Activated naive CD8-positive, alpha-beta T cell treated with anti-CD3 and anti-CD28 coated beads, Interleukin-2, amount 50 U/mL, for 24 hours (primary cell): ENCODE data around the gene MLX.
A peak's percentile ranks its signal among the peaks of the same experiment; 100 is the strongest.

Source experiments
- ATAC-seq: fragments of 150-1000 bp; cut with Tn5 transposase; one replicate; pipeline ENCODE4 v1.10.0; 2021
- DNase-seq: peaks from one replicate; pipeline ENCODE4 v3.0.0; 2021
- H3K27ac Mint-ChIP-seq: one replicate; pipeline ENCODE4 v1.8.0; 2021; ENCODE audit warnings: mild to moderate bottlenecking, mixed read lengths
- H3K27me3 Mint-ChIP-seq: one replicate; pipeline ENCODE4 v1.8.0; 2021; ENCODE audit warnings: mixed read lengths
- H3K36me3 Mint-ChIP-seq: one replicate; pipeline ENCODE4 v1.8.0; 2021; ENCODE audit warnings: low read depth, mixed read lengths
- H3K4me1 Mint-ChIP-seq: one replicate; pipeline ENCODE4 v1.8.0; 2021; ENCODE audit warnings: mixed read lengths
- H3K4me3 Mint-ChIP-seq: one replicate; pipeline ENCODE4 v1.8.0; 2021; ENCODE audit warnings: mild to moderate bottlenecking, moderate library complexity, mixed read lengths
- H3K9me3 Mint-ChIP-seq: one replicate; pipeline ENCODE4 v1.8.0; 2021; ENCODE audit warnings: mixed read lengths

MLX gene

GRCh38 chr17:42560246-42560645 lies 6.7 kb upstream of the MLX start:
- peaks cover 8% of the 10 kb centered on the region for H3K36me3 Mint-ChIP-seq
- no peak overlapping the region for H3K27ac Mint-ChIP-seq
- H3K27me3 Mint-ChIP-seq, result no peaks in the 10 kb centered on the region
- DNase-seq (no peak), ATAC-seq (no peak)
- no peak overlapping the region for H3K4me3 Mint-ChIP-seq
- peaks cover 36% of the 10 kb centered on the region for H3K4me1 Mint-ChIP-seq
- H3K9me3 Mint-ChIP-seq, result no peaks in the 10 kb centered on the region

DNA sequence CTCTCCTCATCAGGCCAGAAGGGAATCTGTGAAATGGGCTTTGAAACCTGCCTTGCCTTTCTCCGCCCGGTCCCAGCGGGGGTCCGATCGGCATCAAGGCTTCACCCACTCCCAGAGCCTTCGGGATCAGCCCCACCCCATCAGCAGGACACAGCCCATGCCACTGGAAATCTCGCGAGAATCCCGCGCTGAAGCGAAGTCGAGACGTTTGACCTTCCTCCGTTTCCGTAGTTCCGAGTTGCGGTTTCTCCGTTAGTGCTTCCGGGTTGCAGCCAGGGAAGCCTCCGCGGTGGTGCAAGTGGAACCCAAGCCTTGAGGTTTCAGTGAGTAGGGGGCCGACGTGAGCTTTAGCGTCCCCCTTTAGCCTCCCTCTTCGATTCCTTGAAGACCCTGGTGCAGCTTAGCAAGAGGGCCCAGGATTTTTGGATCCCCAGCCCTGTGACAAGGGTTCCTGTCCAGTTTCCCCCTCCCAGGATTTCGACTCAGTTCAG lies 5.0 kb upstream of the MLX start, which contains the start of gene COASY:
COASY (plus strand) TSS at position 252 of the 491 bp plus-strand sequence. CDS start 475 bp downstream, outside the sequence.
- H3K36me3 Mint-ChIP-seq, result peaks cover 12% of the 10 kb centered on the region
- H3K4me3 Mint-ChIP-seq, result peak within 1 kb of the TSS; percentile 91
- ATAC-seq (peak; percentile 77), DNase-seq (peak; percentile 95)
- no peaks in the 10 kb centered on the region for H3K9me3 Mint-ChIP-seq
- H3K27ac Mint-ChIP-seq, result peak within 1 kb of the TSS; percentile 92
- no peaks in the 10 kb centered on the region for H3K27me3 Mint-ChIP-seq
- H3K4me1 Mint-ChIP-seq, result peaks cover 36% of the 10 kb centered on the region

DNA sequence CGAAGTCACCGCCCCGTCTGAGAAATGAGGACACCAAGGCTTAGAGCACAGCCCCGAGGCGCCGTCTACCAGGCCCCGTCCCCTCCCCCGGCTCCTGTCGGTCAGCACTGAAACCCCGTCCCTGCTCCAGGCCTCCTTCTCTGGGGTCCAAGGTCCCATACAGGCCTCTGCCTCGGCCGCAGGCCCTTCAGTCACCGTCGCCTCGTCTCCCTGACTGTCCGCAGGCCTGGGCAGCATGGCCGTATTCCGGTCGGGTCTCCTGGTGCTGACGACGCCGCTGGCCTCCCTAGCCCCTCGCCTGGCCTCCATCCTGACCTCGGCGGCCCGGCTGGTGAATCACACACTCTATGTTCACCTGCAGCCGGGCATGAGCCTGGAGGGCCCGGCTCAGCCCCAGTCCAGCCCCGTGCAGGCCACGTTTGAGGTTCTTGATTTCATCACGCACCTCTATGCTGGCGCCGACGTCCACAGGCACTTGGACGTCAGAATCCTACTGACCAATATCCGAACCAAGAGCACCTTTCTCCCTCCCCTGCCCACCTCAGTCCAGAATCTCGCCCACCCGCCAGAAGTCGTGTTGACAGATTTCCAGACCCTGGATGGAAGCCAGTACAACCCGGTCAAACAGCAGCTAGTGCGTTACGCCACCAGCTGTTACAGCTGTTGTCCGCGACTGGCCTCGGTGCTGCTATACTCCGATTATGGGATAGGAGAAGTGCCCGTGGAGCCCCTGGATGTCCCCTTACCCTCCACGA lies 4.3 kb upstream of the MLX start:
- no peaks in the 10 kb centered on the region for H3K27me3 Mint-ChIP-seq
- peak overlapping the region; percentile 91 for H3K4me3 Mint-ChIP-seq
- no peak for DNase-seq
- peak; percentile 4 for ATAC-seq
- peaks cover 37% of the 10 kb centered on the region for H3K4me1 Mint-ChIP-seq
- H3K27ac Mint-ChIP-seq, result peak overlapping the region; percentile 92
- H3K36me3 Mint-ChIP-seq, result peaks cover 14% of the 10 kb centered on the region
- no peaks in the 10 kb centered on the region for H3K9me3 Mint-ChIP-seq

DNA sequence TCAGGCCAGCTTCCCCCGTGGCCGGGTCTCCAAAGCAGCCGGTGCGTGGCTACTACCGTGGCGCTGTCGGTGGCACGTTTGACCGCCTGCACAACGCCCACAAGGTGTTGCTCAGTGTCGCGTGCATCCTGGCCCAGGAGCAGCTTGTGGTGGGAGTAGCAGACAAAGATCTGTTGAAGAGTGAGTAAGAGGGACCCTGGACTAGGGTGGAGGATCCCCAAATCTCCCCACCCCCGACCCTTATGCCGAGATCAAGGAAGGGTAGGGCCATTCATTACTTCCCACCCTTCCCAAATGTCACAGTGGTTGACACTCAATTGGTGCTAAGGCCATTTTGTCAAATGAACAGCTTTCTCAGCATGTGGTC lies 3.8 kb upstream of the MLX start:
- H3K4me1 Mint-ChIP-seq, result peaks cover 42% of the 10 kb centered on the region
- H3K36me3 Mint-ChIP-seq, result peaks cover 17% of the 10 kb centered on the region
- peak overlapping the region; percentile 91 for H3K4me3 Mint-ChIP-seq

DNA sequence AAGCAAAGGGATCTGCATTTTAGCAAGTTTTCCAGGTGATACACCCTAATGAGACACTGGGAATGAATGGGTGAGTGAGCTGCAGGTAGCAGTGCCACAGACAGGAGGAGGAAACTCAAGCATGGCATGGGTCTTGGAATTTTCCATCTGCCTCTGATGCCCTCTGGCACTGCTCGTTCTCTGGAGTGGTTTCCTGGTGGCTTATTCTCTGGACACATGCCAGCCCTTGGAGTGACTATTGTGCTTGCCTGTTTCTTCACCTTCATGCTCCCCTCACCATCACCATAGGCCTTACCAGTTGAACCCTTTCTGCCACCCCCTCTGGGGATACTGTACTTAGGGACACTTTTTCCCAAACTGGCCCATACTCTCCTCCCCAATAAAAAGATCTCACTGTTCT lies 3.4 kb upstream of the MLX start:
- Mint-ChIP-seq H3K4me3 (peak overlapping the region; percentile 91), H3K27me3 (no peaks in the 10 kb centered on the region)

More for the DNA sequence above, 3.8 kb upstream of the MLX start:
- ATAC-seq (no peak), DNase-seq (no peak)
- H3K9me3 Mint-ChIP-seq, result no peaks in the 10 kb centered on the region
- H3K27ac Mint-ChIP-seq, result peak overlapping the region; percentile 92
- H3K27me3 Mint-ChIP-seq, result no peaks in the 10 kb centered on the region

GRCh38 chr17:42563950-42564349 lies 3.0 kb upstream of the MLX start:
- H3K9me3 Mint-ChIP-seq, result no peaks in the 10 kb centered on the region
- no peak for ATAC-seq
- no peaks in the 10 kb centered on the region for H3K27me3 Mint-ChIP-seq
- H3K4me1 Mint-ChIP-seq, result peaks cover 48% of the 10 kb centered on the region
- no peak for DNase-seq
- peak overlapping the region; percentile 92 for H3K27ac Mint-ChIP-seq
- peak overlapping the region; percentile 91 for H3K4me3 Mint-ChIP-seq
- peaks cover 22% of the 10 kb centered on the region for H3K36me3 Mint-ChIP-seq

More for the DNA sequence above, 3.4 kb upstream of the MLX start:
- peaks cover 18% of the 10 kb centered on the region for H3K36me3 Mint-ChIP-seq
- no peak for DNase-seq
- ATAC-seq, result no peak
- peak overlapping the region; percentile 92 for H3K27ac Mint-ChIP-seq
- peaks cover 44% of the 10 kb centered on the region for H3K4me1 Mint-ChIP-seq
- no peaks in the 10 kb centered on the region for H3K9me3 Mint-ChIP-seq

DNA sequence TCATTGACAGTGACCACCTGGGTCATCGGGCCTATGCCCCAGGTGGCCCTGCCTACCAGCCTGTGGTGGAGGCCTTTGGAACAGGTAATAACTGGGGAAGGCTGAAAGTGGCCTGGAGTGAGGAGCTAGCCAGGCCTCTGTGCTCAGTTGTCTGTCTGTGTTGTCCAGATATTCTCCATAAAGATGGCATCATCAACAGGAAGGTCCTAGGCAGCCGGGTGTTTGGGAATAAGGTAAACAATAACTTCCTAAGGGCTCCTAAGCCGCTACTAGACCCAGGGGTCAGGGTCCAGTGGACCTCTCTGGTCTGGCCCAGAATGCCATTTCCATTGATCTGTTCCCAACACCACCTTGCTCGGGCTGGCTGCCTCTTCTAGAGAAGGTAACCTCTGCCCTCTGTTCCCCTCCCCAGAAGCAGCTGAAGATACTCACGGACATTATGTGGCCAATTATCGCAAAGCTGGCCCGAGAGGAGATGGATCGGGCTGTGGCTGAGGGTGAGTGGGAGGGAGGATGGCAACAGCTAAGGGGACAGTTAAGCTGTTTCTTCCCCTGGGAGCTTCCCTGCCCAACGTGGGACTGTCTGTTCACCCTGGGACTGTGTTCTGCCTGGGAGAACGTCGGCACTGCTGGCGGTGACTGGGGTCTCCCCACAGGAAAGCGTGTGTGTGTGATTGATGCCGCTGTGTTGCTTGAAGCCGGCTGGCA lies 1.9 kb upstream of the MLX start:
- Mint-ChIP-seq H3K27ac (no peak overlapping the region), H3K27me3 (no peaks in the 10 kb centered on the region), H3K36me3 (peaks cover 31% of the 10 kb centered on the region), H3K9me3 (no peaks in the 10 kb centered on the region), H3K4me3 (no peak overlapping the region), H3K4me1 (peaks cover 56% of the 10 kb centered on the region)
- ATAC-seq, result no peak
- DNase-seq, result no peak

GRCh38 chr17:42565523-42566214 lies 1.2 kb upstream of the MLX start:
- ATAC-seq (no peak), DNase-seq (no peak)
- Mint-ChIP-seq H3K9me3 (no peaks in the 10 kb centered on the region), H3K36me3 (peaks cover 36% of the 10 kb centered on the region), H3K4me1 (peaks cover 55% of the 10 kb centered on the region), H3K27ac (peak overlapping the region; percentile 92), H3K27me3 (no peaks in the 10 kb centered on the region), H3K4me3 (no peak overlapping the region)

- H3K27ac Mint-ChIP-seq, result peak overlapping the region; percentile 92
- peaks cover 54% of the 10 kb centered on the region for H3K4me1 Mint-ChIP-seq
- H3K36me3 Mint-ChIP-seq, result peaks cover 42% of the 10 kb centered on the region
- H3K27me3 Mint-ChIP-seq, result no peaks in the 10 kb centered on the region
- H3K4me3 Mint-ChIP-seq, result peak overlapping the region; percentile 91
- no peak for DNase-seq
- no peak for ATAC-seq
- no peaks in the 10 kb centered on the region for H3K9me3 Mint-ChIP-seq
Measured at GRCh38 chr17:42566215-42566882, 551 bp upstream of the MLX start.

- peak overlapping the region; percentile 64 for H3K27ac Mint-ChIP-seq
- no peak for ATAC-seq
- no peaks in the 10 kb centered on the region for H3K27me3 Mint-ChIP-seq
- DNase-seq, result no peak
- peak overlapping the region; percentile 63 for H3K4me3 Mint-ChIP-seq
- H3K4me1 Mint-ChIP-seq, result peaks cover 42% of the 10 kb centered on the region
- H3K9me3 Mint-ChIP-seq, result no peaks in the 10 kb centered on the region
- peaks cover 55% of the 10 kb centered on the region for H3K36me3 Mint-ChIP-seq
Measured at GRCh38 chr17:42568341-42569111, 1.6 kb downstream of the MLX start.

DNA sequence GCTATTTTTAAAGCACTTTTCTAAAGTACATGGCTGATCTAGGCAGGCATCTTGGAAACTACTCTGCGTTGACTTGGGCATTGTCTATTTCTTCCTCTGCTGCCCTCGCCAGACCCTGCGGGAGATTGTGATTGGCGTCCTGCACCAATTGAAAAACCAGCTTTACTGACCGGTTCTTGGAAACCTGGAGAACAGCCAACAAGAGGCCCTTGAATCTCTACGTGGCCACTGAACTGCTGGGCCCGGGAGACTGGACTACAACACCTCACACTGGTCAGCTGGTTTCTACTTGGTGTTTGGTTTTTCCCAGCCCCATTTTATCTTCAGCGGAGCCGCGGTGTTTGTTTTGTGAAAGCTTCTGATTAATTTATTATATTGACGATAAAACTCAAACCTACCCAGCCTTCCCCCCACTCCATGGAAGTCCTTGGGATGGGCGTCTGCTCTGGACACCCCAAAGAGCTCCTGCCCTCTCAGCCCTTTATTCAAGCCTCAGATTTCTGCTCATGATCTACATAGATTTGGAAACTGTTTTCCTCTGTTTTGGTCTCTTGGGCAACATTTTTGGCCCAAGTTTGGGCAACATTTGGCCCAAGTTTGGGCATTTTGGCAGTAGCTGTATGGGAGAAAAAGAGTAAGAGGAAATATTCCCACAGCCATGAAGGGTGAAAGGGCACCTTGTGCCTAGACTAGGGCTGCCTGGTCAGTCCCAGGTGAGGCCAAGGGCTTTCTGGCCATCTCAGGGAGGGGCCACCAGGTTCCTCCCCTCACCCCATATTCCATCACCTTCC lies 4.7 kb downstream of the MLX start:
- H3K4me3 Mint-ChIP-seq, result no peak overlapping the region
- H3K36me3 Mint-ChIP-seq, result peaks cover 72% of the 10 kb centered on the region
- no peak overlapping the region for H3K27ac Mint-ChIP-seq
- no peaks in the 10 kb centered on the region for H3K27me3 Mint-ChIP-seq
- DNase-seq (no peak), ATAC-seq (no peak)
- peaks cover 45% of the 10 kb centered on the region for H3K4me1 Mint-ChIP-seq
- no peaks in the 10 kb centered on the region for H3K9me3 Mint-ChIP-seq

- peaks cover 45% of the 10 kb centered on the region for H3K4me1 Mint-ChIP-seq
- H3K9me3 Mint-ChIP-seq, result no peaks in the 10 kb centered on the region
- H3K4me3 Mint-ChIP-seq, result no peak overlapping the region
- peaks cover 77% of the 10 kb centered on the region for H3K36me3 Mint-ChIP-seq
- H3K27ac Mint-ChIP-seq, result peak overlapping the region; percentile 83
- DNase-seq, result no peak
- no peaks in the 10 kb centered on the region for H3K27me3 Mint-ChIP-seq
- ATAC-seq, result no peak
Measured at GRCh38 chr17:42573095-42573494, 6.2 kb downstream of the MLX start.

DNA sequence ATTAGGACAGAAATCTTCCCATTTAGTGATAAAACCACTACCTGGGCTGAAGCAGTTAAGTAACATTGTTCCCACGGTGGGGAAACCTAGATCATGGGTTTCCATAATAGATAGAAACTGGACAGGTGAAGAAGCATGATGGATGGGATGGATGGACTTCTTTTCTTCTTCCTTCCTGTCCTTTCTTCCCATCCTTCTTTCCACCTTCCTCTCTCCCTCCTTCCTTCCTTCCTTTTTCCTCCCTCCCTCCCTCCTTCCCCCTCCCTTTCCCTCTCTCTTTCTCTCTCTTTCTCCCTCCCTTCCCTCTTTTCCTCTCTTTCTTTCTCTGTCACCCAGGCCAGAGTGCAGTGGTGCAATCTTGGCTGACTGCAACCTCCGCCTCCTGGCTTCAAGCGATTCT lies 7.6 kb downstream of the MLX start:
- no peak overlapping the region for H3K4me3 Mint-ChIP-seq
- peaks cover 45% of the 10 kb centered on the region for H3K4me1 Mint-ChIP-seq
- H3K27ac Mint-ChIP-seq, result no peak overlapping the region
- DNase-seq (no peak), ATAC-seq (no peak)
- no peaks in the 10 kb centered on the region for H3K27me3 Mint-ChIP-seq
- H3K9me3 Mint-ChIP-seq, result no peaks in the 10 kb centered on the region
- H3K36me3 Mint-ChIP-seq, result peaks cover 69% of the 10 kb centered on the region
